Erythroblast (primary cell): ENCODE measurements around the gene SMAD6.

ENCODE experiments used
- DNase-seq, 2 experiments: peaks; one replicate each; lab custom pipeline; 2025; lab: John Stamatoyannopoulos, UW
- GATA1 ChIP-seq: IDR thresholded peaks from 2 replicates; pipeline ENCODE4 v1.6.1; 2011; ENCODE audit warnings: low read depth, mild to moderate bottlenecking, control low read depth, low read length, moderate library complexity
- POLR2A ChIP-seq: IDR thresholded peaks from 2 replicates; pipeline ENCODE4 v1.6.1; 2011; ENCODE audit warnings: mild to moderate bottlenecking, low read length

Gene SMAD6

GRCh38 chr15:66702787-66703539 lies 927 bp downstream of the SMAD6 start:
- TF ChIP-seq GATA1 (no peak), POLR2A (no peak)
- peak; percentile 36 to 56 for DNase-seq

- peak; percentile 38 to 42 for DNase-seq
- no peak for TF ChIP-seq POLR2A
- TF ChIP-seq GATA1 = no peak
Observed at GRCh38 chr15:66703540-66703941, 1.5 kb downstream of the SMAD6 start.

GRCh38 chr15:66704019-66704802 lies 2.2 kb downstream of the SMAD6 start:
- TF ChIP-seq POLR2A (no peak), GATA1 (no peak)
- DNase-seq = peak in 1 of 2 experiments; percentile 24

GRCh38 chr15:66704803-66705153 lies 2.7 kb downstream of the SMAD6 start:
- TF ChIP-seq POLR2A (no peak), GATA1 (no peak)
- no peak for DNase-seq

GRCh38 chr15:66705277-66706146 lies 3.5 kb downstream of the SMAD6 start:
- TF ChIP-seq POLR2A = no peak
- no peak for TF ChIP-seq GATA1

GRCh38 chr15:66706225-66706732 lies 4.2 kb downstream of the SMAD6 start:
- DNase-seq = peak; percentile 35 to 36
- TF ChIP-seq GATA1 = no peak
- no peak for TF ChIP-seq POLR2A

More at GRCh38 chr15:66705277-66706146, 3.5 kb downstream of the SMAD6 start:
- no peak for DNase-seq

- DNase-seq = no peak
- TF ChIP-seq GATA1 = no peak
Observed at GRCh38 chr15:66706840-66707239, 4.8 kb downstream of the SMAD6 start.

GRCh38 chr15:66707310-66708082 lies 5.5 kb downstream of the SMAD6 start:
- TF ChIP-seq POLR2A = no peak
- TF ChIP-seq GATA1 = no peak
- no peak for DNase-seq

- no peak for DNase-seq
- no peak for TF ChIP-seq GATA1
- no peak for TF ChIP-seq POLR2A
Observed at GRCh38 chr15:66708389-66708788, 6.4 kb downstream of the SMAD6 start.

- no peak for DNase-seq
- no peak for TF ChIP-seq GATA1
- no peak for TF ChIP-seq POLR2A
Observed at GRCh38 chr15:66709884-66710283, 7.8 kb downstream of the SMAD6 start.

- TF ChIP-seq GATA1 (no peak), POLR2A (no peak)
Observed at GRCh38 chr15:66711260-66711659, 9.2 kb downstream of the SMAD6 start.

GRCh38 chr15:66711862-66712261 lies 9.8 kb downstream of the SMAD6 start:
- no peak for TF ChIP-seq GATA1
- TF ChIP-seq POLR2A = no peak

More at GRCh38 chr15:66711260-66711659, 9.2 kb downstream of the SMAD6 start:
- DNase-seq = no peak

GRCh38 chr15:66713843-66714508 lies 11.9 kb downstream of the SMAD6 start:
- no peak for TF ChIP-seq GATA1
- no peak for TF ChIP-seq POLR2A

More at GRCh38 chr15:66711862-66712261, 9.8 kb downstream of the SMAD6 start:
- no peak for DNase-seq

More at GRCh38 chr15:66713843-66714508, 11.9 kb downstream of the SMAD6 start:
- DNase-seq = no peak
